Mononuclear cell (primary cell): ENCODE measurements around the gene FAM107B. TPM values are rescaled to one million over a fixed set of nuclear protein-coding genes. Genes with fewer than 3 reads are reported as not detected.
"Not testable (repeated sequence)": the region's sequence is repeated elsewhere in the genome, so short reads cannot be mapped to it uniquely, and the experiment has no call there.

ENCODE experiments used
- H3K27me3 ChIP-seq: 2 replicates; pipeline ENCODE4 v1.6.0; 2011; ENCODE audit warnings: low read length, control low read depth; ENCODE audit not compliant: insufficient read depth
- H3K4me1 ChIP-seq: 2 replicates; pipeline ENCODE4 v1.5.1; 2011; ENCODE audit warnings: mild to moderate bottlenecking, low read length, control low read depth; ENCODE audit not compliant: insufficient read depth
- H3K4me3 ChIP-seq: 2 replicates; pipeline ENCODE4 v1.5.1; 2011; ENCODE audit warnings: mild to moderate bottlenecking, low read length, moderate library complexity
- H3K9me3 ChIP-seq: 2 replicates; pipeline ENCODE4 v1.5.1; 2011; ENCODE audit warnings: low read depth, mild to moderate bottlenecking, control low read depth, low read length
- total RNA-seq: library from RNA; depleted of rRNA; stranded (reverse); fragments of >200 nt; gene quantifications from one replicate; pipeline ENCODE4 v1.2.3, GENCODE V29; 2012

FAM107B gene
- total RNA-seq, 1 donor = 267 TPM

DNA sequence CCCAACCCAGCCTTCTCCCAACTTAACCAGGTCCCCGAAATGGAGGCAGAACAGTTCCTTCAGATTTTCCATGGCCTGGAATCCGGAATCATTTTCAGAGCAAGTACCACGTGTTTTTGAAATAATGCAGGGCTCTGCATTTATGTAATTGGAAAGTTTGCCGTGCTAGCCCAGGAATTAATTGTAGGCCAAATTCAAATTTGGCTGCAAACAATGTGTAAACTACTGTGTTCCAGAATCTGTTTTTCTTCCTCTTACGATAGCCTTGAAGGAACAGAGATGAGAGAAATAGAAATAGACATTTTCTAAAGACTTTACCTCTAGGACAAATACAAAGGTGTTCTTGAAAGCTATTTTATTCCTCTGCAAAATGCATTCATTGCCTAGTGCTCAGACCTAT, 77.4 kb downstream of the FAM107B start:
- H3K4me3 ChIP-seq = no peak overlapping the region
- H3K9me3 ChIP-seq = no peaks in the 10 kb centered on the region
- no peaks in the 10 kb centered on the region for H3K27me3 ChIP-seq
- H3K4me1 ChIP-seq = peaks cover 6% of the 10 kb centered on the region

DNA sequence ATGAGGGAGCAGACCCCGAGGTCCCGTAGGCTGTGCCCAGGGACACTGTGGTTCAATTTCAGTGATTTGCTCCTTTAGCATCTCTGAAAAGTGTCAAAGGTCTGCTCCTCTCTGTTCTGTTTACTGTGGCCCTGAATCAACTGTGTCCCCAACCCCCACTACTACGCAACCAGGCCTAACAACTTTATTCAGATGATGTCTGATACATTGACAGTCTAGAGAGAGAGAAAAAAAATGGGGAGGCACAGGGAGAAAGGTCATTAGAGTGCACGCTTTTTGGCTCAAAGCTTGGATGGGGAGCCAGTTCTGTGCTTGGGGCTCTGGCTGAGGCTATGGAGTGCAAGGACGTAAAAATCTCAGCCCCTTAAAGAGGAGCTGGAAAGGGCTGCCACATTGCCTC, 77.9 kb downstream of the FAM107B start:
- Histone ChIP-seq H3K27me3 (no peaks in the 10 kb centered on the region), H3K4me3 (no peak overlapping the region), H3K4me1 (peaks cover 6% of the 10 kb centered on the region), H3K9me3 (no peaks in the 10 kb centered on the region)

DNA sequence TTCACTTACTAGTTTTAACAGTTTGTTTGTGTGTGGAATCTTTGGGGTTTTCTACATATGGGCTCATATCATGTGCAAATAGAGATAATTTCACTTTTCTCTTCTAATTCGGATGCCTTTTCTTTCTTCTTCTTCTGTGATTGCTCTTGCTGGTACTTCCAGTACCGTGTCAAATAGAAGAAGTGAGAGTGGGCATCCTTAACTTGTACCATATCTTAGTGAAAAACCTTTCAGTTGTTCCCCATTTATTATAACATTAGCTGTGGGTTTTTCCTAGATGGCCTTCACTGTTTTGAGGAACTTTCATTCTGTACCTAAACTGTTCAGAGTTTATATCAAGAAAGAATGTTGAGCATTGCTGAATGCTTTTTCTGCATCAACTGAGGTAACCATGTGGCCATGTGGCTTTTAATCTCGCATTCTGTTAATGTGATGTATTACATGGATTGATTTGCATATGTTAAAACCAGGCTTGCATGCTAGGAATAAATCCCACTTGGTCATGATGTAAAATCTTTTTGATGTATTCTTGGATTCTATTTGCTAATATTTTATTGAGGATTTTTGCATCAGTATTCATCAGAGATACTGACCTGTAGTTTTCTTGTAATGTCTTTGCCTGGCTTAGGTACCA, 78.7 kb downstream of the FAM107B start:
- no peak overlapping the region for H3K4me3 ChIP-seq
- H3K4me1 ChIP-seq = peaks cover 6% of the 10 kb centered on the region
- H3K27me3 ChIP-seq = no peaks in the 10 kb centered on the region
- no peaks in the 10 kb centered on the region for H3K9me3 ChIP-seq

DNA sequence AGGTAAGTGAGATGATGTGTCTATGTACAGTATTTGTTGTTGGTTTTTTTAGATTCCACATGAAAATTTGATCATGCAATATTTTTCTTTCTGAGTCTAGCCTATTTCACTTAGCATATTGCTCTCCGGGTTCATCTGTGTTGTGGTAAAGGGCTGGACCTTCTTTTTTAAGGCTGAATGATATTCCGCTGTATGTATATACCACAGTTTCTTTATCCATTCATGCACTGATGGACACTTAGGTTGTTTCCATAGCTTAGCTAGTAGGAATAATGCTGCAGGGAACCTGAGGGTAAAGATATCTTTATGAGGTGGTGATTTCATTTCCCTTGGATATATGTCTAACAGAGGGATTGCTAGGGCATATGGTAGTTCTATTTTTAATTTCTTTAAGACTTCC, 80.8 kb downstream of the FAM107B start:
- H3K4me1 ChIP-seq = peaks cover 6% of the 10 kb centered on the region
- no peak overlapping the region for H3K4me3 ChIP-seq
- no peaks in the 10 kb centered on the region for H3K27me3 ChIP-seq
- no peaks in the 10 kb centered on the region for H3K9me3 ChIP-seq

GRCh38 chr10:14692344-14693076, 82.2 kb downstream of the FAM107B start:
- no peaks in the 10 kb centered on the region for H3K9me3 ChIP-seq
- H3K27me3 ChIP-seq = no peaks in the 10 kb centered on the region
- H3K4me1 ChIP-seq = peaks cover 9% of the 10 kb centered on the region
- H3K4me3 ChIP-seq = no peak overlapping the region

- Histone ChIP-seq H3K27me3 (no peaks in the 10 kb centered on the region), H3K4me1 (peaks cover 9% of the 10 kb centered on the region), H3K9me3 (no peaks in the 10 kb centered on the region), H3K4me3 (no peak overlapping the region)
These were observed 83.3 kb downstream of the FAM107B start for GRCh38 chr10:14691359-14691758.

DNA sequence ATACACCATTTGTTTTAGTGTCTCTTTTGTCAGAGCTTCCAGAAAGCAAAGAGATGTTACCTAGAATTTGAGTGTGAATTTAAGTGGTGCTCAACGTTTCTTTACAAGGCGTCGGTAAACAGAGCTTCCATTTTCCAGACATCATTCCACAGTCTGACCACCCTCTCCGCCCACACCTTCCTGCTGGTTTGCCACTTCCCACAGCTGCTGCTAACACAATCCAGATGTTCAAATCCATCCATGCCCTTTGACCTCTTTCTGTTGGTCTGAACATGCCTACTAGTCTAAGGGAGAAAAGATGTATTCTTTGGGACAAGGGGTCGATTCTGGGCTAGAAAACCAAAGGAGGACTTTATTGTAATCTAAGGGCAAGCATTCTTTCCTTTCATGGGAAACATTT, 86.1 kb downstream of the FAM107B start:
- no peaks in the 10 kb centered on the region for H3K9me3 ChIP-seq
- H3K27me3 ChIP-seq = no peaks in the 10 kb centered on the region
- H3K4me1 ChIP-seq = peaks cover 3% of the 10 kb centered on the region
- no peak overlapping the region for H3K4me3 ChIP-seq

DNA sequence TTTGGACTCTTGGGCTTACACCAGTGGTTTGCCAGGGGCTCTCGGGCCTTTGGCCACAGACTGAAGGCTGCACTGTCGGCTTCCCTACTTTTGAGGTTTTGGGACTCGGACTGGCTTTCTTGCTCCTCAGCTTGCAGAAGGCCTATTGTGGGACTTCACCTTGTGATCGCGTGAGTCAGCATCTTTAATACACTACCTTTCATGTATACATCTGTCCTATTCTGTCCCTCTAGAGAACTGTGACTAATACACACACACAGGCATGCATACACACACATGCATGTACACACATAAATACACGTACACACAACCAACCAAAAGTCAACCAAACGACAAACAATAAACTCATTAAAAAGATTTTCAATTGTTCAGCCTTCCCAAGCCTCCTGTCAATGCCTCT, 86.5 kb downstream of the FAM107B start:
- H3K9me3 ChIP-seq, H3K27me3 ChIP-seq, H3K4me3 ChIP-seq, H3K4me1 ChIP-seq: not testable (repeated sequence)

DNA sequence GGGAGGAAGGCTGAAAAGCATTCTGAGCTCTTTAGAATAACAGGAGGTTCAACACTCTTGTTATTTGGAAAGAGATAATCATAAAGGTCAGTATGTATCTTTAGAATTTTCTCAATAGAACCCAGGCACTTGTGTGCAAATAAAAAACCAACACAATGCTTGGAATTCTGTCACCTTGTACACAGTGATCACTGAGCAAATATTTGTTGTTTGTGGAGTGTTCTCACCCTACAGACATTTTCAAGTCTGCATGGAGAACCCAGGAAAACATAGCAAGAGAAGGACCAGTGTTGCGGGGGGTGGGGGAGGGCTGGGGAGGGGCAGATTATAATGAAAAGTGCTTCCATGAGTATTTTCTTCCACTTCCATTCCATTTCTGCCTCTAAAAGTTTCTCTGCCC, 87.4 kb downstream of the FAM107B start:
- H3K4me3 ChIP-seq = no peak overlapping the region
- peaks cover 10% of the 10 kb centered on the region for H3K4me1 ChIP-seq
- H3K27me3 ChIP-seq = no peaks in the 10 kb centered on the region
- H3K9me3 ChIP-seq = no peaks in the 10 kb centered on the region

DNA sequence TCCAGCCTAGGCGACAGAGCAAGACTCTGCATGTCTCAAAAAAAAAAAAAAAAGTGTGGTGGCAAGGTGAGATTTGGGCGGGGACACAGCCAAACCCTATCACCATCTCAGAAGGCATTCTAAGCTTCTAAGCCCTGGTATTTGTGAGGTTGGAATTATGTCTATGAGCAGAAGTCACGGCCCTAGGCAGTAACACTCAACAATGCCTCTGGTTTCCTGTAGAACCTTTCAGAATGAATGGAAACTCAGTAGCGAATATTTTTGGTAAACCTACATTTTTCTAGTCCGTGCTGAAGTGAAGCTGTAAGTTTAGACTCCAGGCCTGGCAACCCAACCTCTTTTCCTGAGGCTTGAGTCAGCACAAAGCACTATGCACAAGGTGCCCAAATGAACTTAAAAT, 88.3 kb downstream of the FAM107B start:
- no peak overlapping the region for H3K4me3 ChIP-seq
- H3K4me1 ChIP-seq = peaks cover 10% of the 10 kb centered on the region
- H3K9me3 ChIP-seq = no peaks in the 10 kb centered on the region
- H3K27me3 ChIP-seq = no peaks in the 10 kb centered on the region

DNA sequence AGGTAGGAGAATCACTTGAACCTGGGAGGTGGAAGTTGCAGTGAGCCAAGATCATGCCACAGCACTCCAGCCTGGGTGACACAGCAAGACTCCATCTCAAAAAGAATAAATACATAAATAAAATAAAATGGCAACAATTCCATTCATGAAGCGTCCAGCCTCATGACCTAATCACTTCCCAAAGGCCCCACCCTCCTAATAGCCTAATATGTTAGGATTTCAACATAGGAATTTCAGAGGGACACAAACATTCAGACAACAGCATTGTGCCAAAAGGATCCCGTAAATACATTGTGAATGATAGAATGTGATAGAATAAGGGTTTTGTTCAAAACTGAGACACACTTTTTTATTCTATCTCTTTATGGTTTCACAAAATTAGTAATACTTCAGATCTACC, 90.3 kb downstream of the FAM107B start:
- no peaks in the 10 kb centered on the region for H3K27me3 ChIP-seq
- no peaks in the 10 kb centered on the region for H3K9me3 ChIP-seq
- no peak overlapping the region for H3K4me3 ChIP-seq
- peaks cover 10% of the 10 kb centered on the region for H3K4me1 ChIP-seq

DNA sequence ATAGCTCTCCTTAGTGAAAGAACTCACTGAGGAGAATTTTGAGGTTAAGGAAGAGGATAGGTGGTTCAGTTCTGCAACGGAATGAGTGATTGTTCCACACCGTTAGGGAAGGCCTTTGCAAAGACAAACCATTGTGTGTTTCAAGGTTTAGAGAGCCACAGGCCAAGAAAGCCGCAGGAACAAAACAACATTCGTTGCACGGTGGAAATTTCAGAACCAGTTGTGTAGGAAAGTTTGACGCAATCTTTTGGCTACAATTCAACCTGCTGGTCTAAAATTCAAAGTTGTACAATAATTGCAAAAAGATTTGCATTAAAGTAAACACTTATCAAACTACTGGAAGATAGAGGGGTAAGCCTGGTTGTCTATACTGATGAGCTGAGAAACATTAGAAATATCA, 91.4 kb downstream of the FAM107B start:
- no peaks in the 10 kb centered on the region for H3K27me3 ChIP-seq
- peaks cover 10% of the 10 kb centered on the region for H3K4me1 ChIP-seq
- no peak overlapping the region for H3K4me3 ChIP-seq
- no peaks in the 10 kb centered on the region for H3K9me3 ChIP-seq

DNA sequence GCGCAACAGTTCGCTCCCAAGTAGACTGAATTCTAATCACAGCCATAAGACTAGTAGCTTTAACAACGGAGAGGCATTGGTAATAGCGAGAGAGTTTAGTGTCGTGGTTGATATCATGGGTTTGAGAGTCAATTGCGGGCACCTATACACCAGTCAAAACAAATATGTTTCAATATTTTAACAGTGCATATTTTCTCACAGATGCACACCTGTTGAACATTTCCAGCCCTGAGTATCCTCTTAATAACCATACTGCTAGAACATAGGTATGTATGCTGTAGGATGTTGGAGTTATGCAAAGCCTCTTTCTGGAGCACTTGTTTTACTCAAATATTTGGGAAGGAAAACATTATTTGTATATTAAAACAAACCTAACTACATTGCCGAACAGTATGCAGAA, 92.9 kb downstream of the FAM107B start:
- H3K4me1 ChIP-seq = peaks cover 7% of the 10 kb centered on the region
- no peaks in the 10 kb centered on the region for H3K27me3 ChIP-seq
- no peaks in the 10 kb centered on the region for H3K9me3 ChIP-seq
- H3K4me3 ChIP-seq = no peak overlapping the region

DNA sequence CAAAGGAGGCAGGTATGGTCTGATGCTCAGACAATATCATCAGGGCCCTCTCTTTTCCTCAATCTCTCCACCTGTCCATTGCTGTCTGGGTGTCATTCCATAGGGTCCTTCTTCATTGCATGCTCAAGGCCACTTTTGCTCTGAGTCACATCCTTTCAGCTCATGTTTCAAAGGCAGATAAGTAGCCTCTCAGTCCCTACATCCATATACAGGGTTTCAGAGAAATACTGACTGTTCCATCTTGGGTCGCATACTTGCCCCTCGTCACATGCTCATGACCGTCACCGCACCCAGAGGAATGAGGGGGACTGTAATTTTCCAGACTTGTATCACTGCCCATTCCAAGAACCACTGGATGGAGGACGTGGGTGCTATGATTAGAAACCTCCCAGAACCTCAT, 93.4 kb downstream of the FAM107B start:
- Histone ChIP-seq H3K27me3 (no peaks in the 10 kb centered on the region), H3K4me1 (peaks cover 7% of the 10 kb centered on the region), H3K9me3 (no peaks in the 10 kb centered on the region), H3K4me3 (no peak overlapping the region)

DNA sequence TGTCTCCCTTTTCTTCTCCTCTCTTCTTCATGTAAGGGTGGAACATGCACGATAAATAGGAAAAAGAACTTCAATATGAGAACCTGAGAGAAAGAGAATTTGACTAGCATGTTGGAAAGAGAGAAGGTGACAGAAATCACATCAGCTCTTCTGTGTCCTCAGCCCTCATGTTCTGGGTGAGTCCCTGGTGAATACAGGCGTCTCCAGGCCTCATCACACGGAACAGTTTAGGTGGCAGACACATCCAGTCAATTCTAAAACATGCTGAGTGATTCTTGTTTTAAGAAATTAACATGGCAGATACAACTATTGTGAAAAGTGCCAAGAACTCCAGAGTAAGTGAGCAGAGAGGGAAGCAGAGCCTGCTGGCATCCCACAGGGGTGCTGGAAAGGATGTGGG, 96.1 kb downstream of the FAM107B start:
- H3K9me3 ChIP-seq = no peaks in the 10 kb centered on the region
- no peak overlapping the region for H3K4me3 ChIP-seq
- H3K4me1 ChIP-seq = peaks cover 7% of the 10 kb centered on the region
- H3K27me3 ChIP-seq = no peaks in the 10 kb centered on the region

- peaks cover 6% of the 10 kb centered on the region for H3K4me1 ChIP-seq
- no peaks in the 10 kb centered on the region for H3K9me3 ChIP-seq
- no peak overlapping the region for H3K4me3 ChIP-seq
- H3K27me3 ChIP-seq = no peaks in the 10 kb centered on the region
These were observed 98.0 kb downstream of the FAM107B start for GRCh38 chr10:14676732-14677131.
